IPS-18a (cell line): ENCODE data around the gene DCD.
"Not testable (repeated sequence)": the region's sequence is repeated elsewhere in the genome, so short reads cannot be mapped to it uniquely, and the experiment has no call there.

ENCODE experiments used
- H3K27ac ChIP-seq: one replicate; pipeline ENCODE4 v1.5.1; 2013; ENCODE audit warnings: low read length
- H3K27me3 ChIP-seq: one replicate; pipeline ENCODE4 v1.6.1; 2013; ENCODE audit warnings: mild to moderate bottlenecking, low read length; ENCODE audit not compliant: control insufficient read depth, insufficient read depth
- H3K36me3 ChIP-seq: one replicate; pipeline ENCODE4 v1.6.1; 2013; ENCODE audit warnings: low read depth, low read length; ENCODE audit not compliant: control insufficient read depth
- H3K4me1 ChIP-seq: one replicate; pipeline ENCODE4 v1.6.1; 2013; ENCODE audit warnings: low read depth, low read length; ENCODE audit not compliant: control insufficient read depth
- H3K4me3 ChIP-seq: one replicate; pipeline ENCODE4 v1.5.1; 2013; ENCODE audit warnings: low read length
- H3K9ac ChIP-seq: one replicate; pipeline ENCODE4 v1.6.1; 2013; ENCODE audit warnings: mild to moderate bottlenecking, low read length, moderate library complexity
- H3K9me3 ChIP-seq: one replicate; pipeline ENCODE4 v1.6.1; 2013; ENCODE audit warnings: low read depth, low read length; ENCODE audit not compliant: control insufficient read depth

Gene DCD

DNA sequence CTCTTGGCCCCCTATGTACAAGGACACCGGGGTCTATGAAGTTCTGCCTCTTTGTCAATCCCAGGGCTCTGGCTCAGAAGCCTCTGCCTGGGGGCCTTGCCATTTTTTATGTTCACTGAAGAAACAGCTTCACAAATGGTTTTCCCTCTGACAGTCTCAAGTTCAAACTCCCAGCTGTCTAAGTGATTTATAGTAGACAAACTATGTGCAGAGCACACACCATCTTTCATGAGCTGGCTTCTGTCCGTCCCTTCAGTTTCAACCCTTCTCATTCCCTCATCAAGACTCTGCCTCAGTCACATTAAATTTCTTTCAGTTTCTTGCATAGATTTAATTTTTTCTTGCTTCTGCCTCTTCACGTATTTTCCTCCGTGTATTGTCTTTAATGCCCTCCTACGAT is 2.7 kb upstream of the DCD start:
- H3K9ac ChIP-seq = no peak overlapping the region
- H3K4me1 ChIP-seq = peaks cover 6% of the 10 kb centered on the region
- no peaks in the 10 kb centered on the region for H3K9me3 ChIP-seq
- H3K27me3 ChIP-seq = no peaks in the 10 kb centered on the region
- H3K27ac ChIP-seq = no peak overlapping the region
- no peaks in the 10 kb centered on the region for H3K36me3 ChIP-seq
- H3K4me3 ChIP-seq = no peak overlapping the region

GRCh38 chr12:54650409-54650808 is 2.2 kb upstream of the DCD start:
- no peak overlapping the region for H3K9ac ChIP-seq
- peaks cover 6% of the 10 kb centered on the region for H3K4me1 ChIP-seq
- no peak overlapping the region for H3K4me3 ChIP-seq
- no peaks in the 10 kb centered on the region for H3K36me3 ChIP-seq
- H3K27ac ChIP-seq = no peak overlapping the region
- no peaks in the 10 kb centered on the region for H3K27me3 ChIP-seq
- no peaks in the 10 kb centered on the region for H3K9me3 ChIP-seq

DNA sequence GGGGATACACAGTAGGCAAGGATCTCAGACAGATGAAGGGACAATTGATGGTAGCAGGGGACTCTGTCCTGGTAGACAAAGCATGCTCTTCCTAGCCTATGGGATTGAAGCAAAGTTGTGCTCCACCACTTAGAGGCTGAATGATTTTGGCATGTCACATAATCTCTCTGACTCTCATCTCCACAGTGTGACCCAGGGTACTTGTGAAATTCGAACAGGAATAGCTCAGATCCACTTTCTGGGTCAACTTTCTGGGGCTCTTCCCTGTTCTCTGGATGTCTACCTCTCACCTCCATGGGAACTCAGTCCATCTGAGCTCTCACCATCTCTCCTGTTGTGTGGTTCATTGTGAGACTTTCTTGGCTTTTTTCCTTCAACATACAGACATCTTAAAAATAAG is 1.7 kb upstream of the DCD start:
- no peaks in the 10 kb centered on the region for H3K27me3 ChIP-seq
- H3K4me1 ChIP-seq = peaks cover under 1% of the 10 kb centered on the region
- H3K27ac ChIP-seq = no peak overlapping the region
- no peak overlapping the region for H3K4me3 ChIP-seq
- no peaks in the 10 kb centered on the region for H3K36me3 ChIP-seq
- H3K9ac ChIP-seq = no peak overlapping the region
- H3K9me3 ChIP-seq = no peaks in the 10 kb centered on the region

DNA sequence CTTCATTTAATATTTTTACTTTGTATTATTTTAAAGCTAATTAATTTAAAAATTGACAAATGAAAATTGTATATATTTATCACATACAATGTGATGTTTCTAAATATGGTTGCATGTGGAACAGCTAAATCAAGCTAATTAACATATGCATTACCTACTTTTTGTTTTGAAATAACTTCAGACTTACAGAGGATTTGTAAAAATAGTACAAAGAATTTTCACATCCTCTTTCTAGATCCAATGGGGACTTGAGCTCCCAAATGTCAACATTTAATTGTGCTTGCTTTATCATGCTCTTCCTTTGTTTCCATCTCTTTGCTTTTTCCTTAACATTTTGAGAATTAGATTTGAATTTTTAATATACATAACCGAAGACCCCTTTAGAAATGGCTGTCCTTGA is 6.6 kb downstream of the DCD start:
- H3K27me3 ChIP-seq = no peaks in the 10 kb centered on the region
- H3K4me3 ChIP-seq = no peak overlapping the region
- no peaks in the 10 kb centered on the region for H3K36me3 ChIP-seq
- no peaks in the 10 kb centered on the region for H3K9me3 ChIP-seq
- H3K27ac ChIP-seq = no peak overlapping the region
- no peak overlapping the region for H3K9ac ChIP-seq
- no peaks in the 10 kb centered on the region for H3K4me1 ChIP-seq

- Histone ChIP-seq H3K27me3 (no peaks in the 10 kb centered on the region), H3K36me3 (no peaks in the 10 kb centered on the region), H3K9me3 (no peaks in the 10 kb centered on the region), H3K27ac (no peak overlapping the region), H3K4me1 (no peaks in the 10 kb centered on the region), H3K9ac (no peak overlapping the region), H3K4me3 (no peak overlapping the region)
Observed at GRCh38 chr12:54641089-54641488, 7.1 kb downstream of the DCD start.

DNA sequence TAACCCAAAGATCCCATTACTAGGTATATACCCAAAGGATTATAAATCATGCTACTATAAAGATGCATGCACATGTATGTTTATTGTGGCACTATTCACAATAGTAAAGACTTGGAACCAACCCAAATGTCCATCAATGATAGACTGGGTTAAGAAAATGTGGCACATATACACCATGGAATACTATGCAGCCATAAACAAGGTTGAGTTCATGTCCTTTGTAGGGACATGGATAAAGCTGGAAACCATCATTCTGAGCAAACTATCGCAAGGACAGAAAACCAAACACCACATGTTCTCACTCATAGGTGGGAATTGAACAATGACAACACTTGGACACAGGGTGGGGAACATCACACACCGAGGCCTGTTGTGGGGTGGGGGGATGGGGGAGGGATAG is 9.1 kb downstream of the DCD start:
- not testable (repeated sequence) for H3K4me1 ChIP-seq, H3K27me3 ChIP-seq, H3K36me3 ChIP-seq, H3K4me3 ChIP-seq, H3K9me3 ChIP-seq, H3K27ac ChIP-seq, H3K9ac ChIP-seq

- Histone ChIP-seq H3K27ac (no peak within 1 kb of the TSS), H3K36me3 (no peaks in the 10 kb centered on the region), H3K4me1 (no peaks in the 10 kb centered on the region), H3K9me3 (no peaks in the 10 kb centered on the region), H3K4me3 (no peak within 1 kb of the TSS), H3K9ac (no peak within 1 kb of the TSS), H3K27me3 (no peaks in the 10 kb centered on the region)
Observed at GRCh38 chr12:54634795-54635194, 13.4 kb downstream of the DCD start, which contains the start of gene LACRT. Gene LACRT (minus strand): TSS chr12:54634895. CDS start chr12:54634841, 54 bp downstream.

DNA sequence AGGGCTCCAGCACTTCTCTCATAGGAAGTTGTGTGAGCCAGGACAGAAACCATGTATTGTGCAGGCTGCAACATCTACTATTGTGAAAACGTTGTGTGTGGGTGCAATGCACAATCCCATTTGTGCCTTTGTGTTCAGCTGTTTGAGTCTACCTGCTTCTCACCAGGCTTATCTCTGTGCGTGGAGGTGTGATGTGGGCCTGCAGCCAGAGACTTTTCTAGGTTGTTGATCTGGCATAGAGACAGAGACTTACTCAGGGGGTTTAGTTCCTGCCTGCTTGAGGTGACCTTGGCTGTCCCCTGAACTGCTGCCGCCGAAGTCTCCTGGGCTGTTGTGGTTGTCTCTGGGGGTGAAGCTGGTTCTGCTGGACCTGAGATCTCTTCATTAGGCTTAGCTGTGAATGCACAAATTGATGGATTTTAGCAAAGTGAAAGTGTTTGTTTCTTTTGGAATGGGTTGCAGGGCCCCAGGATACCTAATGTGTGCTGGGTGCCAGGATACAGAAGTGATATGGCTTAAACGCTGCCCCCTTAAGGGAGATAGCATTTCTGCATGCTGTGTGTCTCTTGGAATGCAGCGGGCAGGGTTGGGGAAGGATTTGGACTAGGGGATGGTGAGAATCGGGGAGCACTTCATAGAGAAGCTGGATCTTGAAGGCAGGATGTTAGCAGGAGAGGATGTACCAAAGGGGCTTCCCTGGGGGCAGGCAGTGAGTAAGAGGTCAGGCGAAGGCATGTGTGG is 16.0 kb downstream of the DCD start:
- no peak overlapping the region for H3K9ac ChIP-seq
- H3K4me3 ChIP-seq = no peak overlapping the region
- no peaks in the 10 kb centered on the region for H3K36me3 ChIP-seq
- no peaks in the 10 kb centered on the region for H3K27me3 ChIP-seq
- H3K9me3 ChIP-seq = peaks cover 9% of the 10 kb centered on the region
- H3K27ac ChIP-seq = no peak overlapping the region
- no peaks in the 10 kb centered on the region for H3K4me1 ChIP-seq

GRCh38 chr12:54631551-54631950 is 16.6 kb downstream of the DCD start:
- no peak overlapping the region for H3K27ac ChIP-seq
- no peak overlapping the region for H3K9ac ChIP-seq
- H3K4me1 ChIP-seq = no peaks in the 10 kb centered on the region
- H3K27me3 ChIP-seq = no peaks in the 10 kb centered on the region
- H3K9me3 ChIP-seq = peaks cover 11% of the 10 kb centered on the region
- no peak overlapping the region for H3K4me3 ChIP-seq
- no peaks in the 10 kb centered on the region for H3K36me3 ChIP-seq

GRCh38 chr12:54629925-54630324 is 18.2 kb downstream of the DCD start:
- Histone ChIP-seq H3K27me3 (no peaks in the 10 kb centered on the region), H3K36me3 (no peaks in the 10 kb centered on the region)

DNA sequence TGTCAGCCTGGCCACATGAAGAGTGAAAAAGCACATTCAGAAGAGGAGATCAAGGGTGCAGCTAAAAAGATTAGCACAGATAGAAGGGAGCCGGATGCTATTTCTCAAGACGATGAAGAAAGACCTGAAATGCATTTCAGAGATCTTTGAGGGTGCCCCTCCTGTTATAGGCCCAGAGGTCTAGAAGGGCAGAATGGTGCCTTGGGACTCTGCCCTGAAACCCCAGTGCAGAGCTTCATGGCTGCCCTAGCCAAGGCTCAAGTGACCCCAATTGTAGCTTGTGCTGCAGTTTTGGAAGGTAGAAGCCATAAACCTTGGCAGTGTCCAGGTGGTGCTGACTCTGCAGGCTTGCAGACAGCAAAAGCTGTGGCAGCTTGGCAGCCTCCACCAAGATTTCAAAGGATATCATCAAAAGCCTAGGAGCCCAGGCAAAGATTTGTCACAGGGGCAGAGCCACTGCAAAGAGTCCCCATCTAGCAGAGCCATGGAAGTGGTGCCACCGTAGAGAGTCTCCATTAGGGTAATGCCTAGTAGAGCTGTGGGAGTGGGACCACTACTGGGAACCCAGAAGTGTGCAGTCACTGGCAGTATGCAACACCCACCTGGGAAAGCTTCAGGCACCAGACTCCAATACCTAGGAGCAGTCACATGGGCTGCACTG is 19.8 kb downstream of the DCD start:
- Histone ChIP-seq H3K4me3 (no peak overlapping the region), H3K27me3 (no peaks in the 10 kb centered on the region), H3K27ac (no peak overlapping the region), H3K4me1 (no peaks in the 10 kb centered on the region), H3K9ac (no peak overlapping the region), H3K36me3 (no peaks in the 10 kb centered on the region), H3K9me3 (peaks cover 11% of the 10 kb centered on the region)

More at GRCh38 chr12:54629925-54630324, 18.2 kb downstream of the DCD start:
- no peak overlapping the region for H3K4me3 ChIP-seq
- peaks cover 11% of the 10 kb centered on the region for H3K9me3 ChIP-seq
- no peaks in the 10 kb centered on the region for H3K4me1 ChIP-seq
- no peak overlapping the region for H3K9ac ChIP-seq
- H3K27ac ChIP-seq = no peak overlapping the region

GRCh38 chr12:54627304-54627703 is 20.9 kb downstream of the DCD start:
- no peaks in the 10 kb centered on the region for H3K36me3 ChIP-seq
- no peak overlapping the region for H3K9ac ChIP-seq
- no peak overlapping the region for H3K27ac ChIP-seq
- H3K27me3 ChIP-seq = no peaks in the 10 kb centered on the region
- no peaks in the 10 kb centered on the region for H3K4me1 ChIP-seq
- no peak overlapping the region for H3K4me3 ChIP-seq
- peaks cover 11% of the 10 kb centered on the region for H3K9me3 ChIP-seq
